Endodermal cell (in vitro differentiated cells): ENCODE measurements around the gene POC1A. TPM values are rescaled to one million over a fixed set of nuclear protein-coding genes. Genes with fewer than 3 reads are reported as not detected.

Experiments used
- DNase-seq: peaks from one replicate; pipeline ENCODE4 v3.0.0-alpha.2; 2017
- H3K27ac ChIP-seq: 2 replicates; pipeline ENCODE4 v1.5.1; 2013; ENCODE audit warnings: mild to moderate bottlenecking, low read depth, low read length, moderate library complexity
- H3K27me3 ChIP-seq: 2 replicates; pipeline ENCODE4 v1.6.1; 2013; ENCODE audit warnings: mild to moderate bottlenecking, low read length, moderate library complexity; ENCODE audit not compliant: insufficient read depth, control insufficient read depth, poor library complexity, severe bottlenecking
- H3K36me3 ChIP-seq: 2 replicates; pipeline ENCODE4 v1.7.0; 2013; ENCODE audit warnings: mild to moderate bottlenecking, low read length, moderate library complexity; ENCODE audit not compliant: control insufficient read depth, insufficient read depth
- H3K4me1 ChIP-seq: one replicate; pipeline ENCODE4 v1.7.0; 2013; ENCODE audit warnings: low read length; ENCODE audit not compliant: control insufficient read depth, insufficient read depth
- H3K4me3 ChIP-seq: 2 replicates; pipeline ENCODE4 v1.5.1; 2013; ENCODE audit warnings: mild to moderate bottlenecking, low read length, moderate library complexity
- H3K9ac ChIP-seq: 2 replicates; pipeline ENCODE4 v1.6.1; 2013; ENCODE audit warnings: mild to moderate bottlenecking, low read length, moderate library complexity; ENCODE audit not compliant: poor library complexity, severe bottlenecking; ENCODE audit errors: extremely low read depth
- H3K9me3 ChIP-seq: 2 replicates; pipeline ENCODE4 v1.6.1; 2013; ENCODE audit warnings: mild to moderate bottlenecking, low read length, moderate library complexity; ENCODE audit not compliant: control insufficient read depth
- H3K27ac Mint-ChIP-seq: 2 replicates; pipeline ENCODE4 v1.8.0; 2020; ENCODE audit warnings: mixed read lengths
- H3K27me3 Mint-ChIP-seq: 2 replicates; pipeline ENCODE4 v1.8.0; 2021; ENCODE audit warnings: mild to moderate bottlenecking, mixed read lengths; ENCODE audit not compliant: insufficient read depth
- H3K36me3 Mint-ChIP-seq: 2 replicates; pipeline ENCODE4 v1.8.0; 2020; ENCODE audit warnings: low read depth, mixed read lengths
- H3K4me1 Mint-ChIP-seq: 2 replicates; pipeline ENCODE4 v1.8.0; 2020; ENCODE audit warnings: mixed read lengths
- H3K4me3 Mint-ChIP-seq: 2 replicates; pipeline ENCODE4 v1.8.0; 2020; ENCODE audit warnings: mild to moderate bottlenecking, moderate library complexity, mixed read lengths
- H3K9me3 Mint-ChIP-seq: 2 replicates; pipeline ENCODE4 v1.8.0; 2020; ENCODE audit warnings: mild to moderate bottlenecking, mixed read lengths
- CTCF ChIP-seq: fragments of 200-600 bp; sonication (generic); conservative IDR thresholded peaks from 2 replicates; pipeline ENCODE4 v1.5.0; 2021; ENCODE audit warnings: antibody characterized with exemption, mild to moderate bottlenecking
- WGBS, 2 experiments: methylation state at CpG; one replicate each; pipeline versions ENCODE4 v1.1.5 to v1.1.7; 2013; ENCODE audit warnings: missing lambda C conversion rate in 2 of 2, mixed read lengths in 1 of 2; ENCODE audit not compliant: insufficient coverage in 1 of 2, insufficient read length in 1 of 2; 5-methylcytosine and 5-hydroxymethylcytosine counted together
- total RNA-seq, 2 donors: library from RNA; stranded (reverse); fragmentation: NEBNext Ultra II Directional in 1 of 2; extraction: Animal tissue kit (Norgen Biotek cat#: 25700) in 1 of 2; gene quantifications; 2 replicates in 1 of 2; 3 replicates in 1 of 2; pipeline ENCODE4 v1.2.1, GENCODE V29; 2021

The POC1A gene
- total RNA-seq, 2 donors from 2014 or later, result 19.7 to 24.0 TPM

- DNase-seq, result no peak
- TF ChIP-seq CTCF, result peak; percentile 32
- peaks cover 13% of the 10 kb centered on the region for H3K4me1 Mint-ChIP-seq
- Histone ChIP-seq H3K9me3 (no peaks in the 10 kb centered on the region), H3K9ac (no peak overlapping the region), H3K27ac (no peak overlapping the region), H3K27me3 (peaks cover 6% of the 10 kb centered on the region), H3K36me3 (peaks cover 9% of the 10 kb centered on the region), H3K4me1 (peaks cover 3% of the 10 kb centered on the region), H3K4me3 (peak overlapping the region; percentile 41)
- H3K27ac Mint-ChIP-seq, result peak overlapping the region; percentile 68
- no peaks in the 10 kb centered on the region for H3K9me3 Mint-ChIP-seq
- H3K4me3 Mint-ChIP-seq, result peak overlapping the region; percentile 73
- H3K27me3 Mint-ChIP-seq, result peaks cover 15% of the 10 kb centered on the region
- H3K36me3 Mint-ChIP-seq, result no peaks in the 10 kb centered on the region
- 77 to 80% methylated on average over 12 to 14 of the region's 14 CpGs for WGBS, 2 experiments
Observed at GRCh38 chr3:52057812-52058495, 96.3 kb downstream of the POC1A start.

- H3K27ac ChIP-seq, result peak overlapping the region; percentile 21
- WGBS, 2 experiments, result 1 to 2% methylated on average over 50 to 55 of the region's 55 CpGs
- no peaks in the 10 kb centered on the region for H3K9me3 ChIP-seq
- peak overlapping the region; percentile 84 for H3K4me3 ChIP-seq
- Mint-ChIP-seq H3K27me3 (peaks cover 13% of the 10 kb centered on the region), H3K36me3 (peaks cover 4% of the 10 kb centered on the region), H3K4me1 (peaks cover 19% of the 10 kb centered on the region), H3K27ac (peak overlapping the region; percentile 94), H3K9me3 (no peaks in the 10 kb centered on the region), H3K4me3 (peak overlapping the region; percentile 73)
- peaks cover 14% of the 10 kb centered on the region for H3K36me3 ChIP-seq
- peaks cover 6% of the 10 kb centered on the region for H3K27me3 ChIP-seq
- peak overlapping the region; percentile 12 for H3K9ac ChIP-seq
- peak; percentile 100 for DNase-seq
- TF ChIP-seq CTCF, result no peak
- H3K4me1 ChIP-seq, result peaks cover 3% of the 10 kb centered on the region
Observed at GRCh38 chr3:52056968-52057811, 97.0 kb downstream of the POC1A start.

DNA sequence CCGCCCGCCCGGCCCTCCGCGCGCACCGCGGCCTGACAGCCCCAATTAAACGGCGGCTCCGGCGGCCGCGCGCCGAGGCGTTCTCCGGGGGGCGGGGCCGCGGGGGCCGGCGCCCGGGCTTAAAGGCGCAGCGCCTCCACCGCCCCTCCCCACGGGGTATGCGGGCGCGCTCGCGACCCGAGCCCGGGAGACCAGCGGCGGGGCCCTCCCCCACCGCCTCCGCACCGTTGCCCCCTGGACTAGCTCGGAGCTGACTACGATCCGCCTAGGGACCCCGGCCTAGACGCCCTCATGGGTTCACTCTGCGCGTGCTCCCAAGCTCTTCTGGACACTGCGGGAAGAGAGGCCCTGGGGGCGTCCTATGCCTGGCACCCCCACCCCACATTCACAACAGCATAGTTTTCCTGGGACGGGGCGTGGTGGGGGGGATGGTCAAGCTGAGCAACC lies 97.7 kb downstream of the POC1A start, which contains the start of gene DUSP7:
Gene DUSP7, minus strand, starts transcription at position 51 of the 447 bp plus-strand sequence. CDS start 205 bp downstream, outside the sequence.
- Mint-ChIP-seq H3K27ac (peak within 1 kb of the TSS; percentile 94), H3K36me3 (peaks cover 9% of the 10 kb centered on the region), H3K4me1 (peaks cover 19% of the 10 kb centered on the region), H3K9me3 (no peaks in the 10 kb centered on the region), H3K27me3 (peaks cover 13% of the 10 kb centered on the region), H3K4me3 (peak within 1 kb of the TSS; percentile 73)
- peak within 1 kb of the TSS; percentile 86 for H3K4me3 ChIP-seq
- H3K27me3 ChIP-seq, result peaks cover 6% of the 10 kb centered on the region
- 0% methylated on average over 2 to 51 of the region's 51 CpGs for WGBS, 2 experiments
- peaks cover 3% of the 10 kb centered on the region for H3K4me1 ChIP-seq
- no peak for TF ChIP-seq CTCF
- H3K27ac ChIP-seq, result peak within 1 kb of the TSS; percentile 21
- DNase-seq, result peak; percentile 81
- H3K9ac ChIP-seq, result peak within 1 kb of the TSS; percentile 41
- no peaks in the 10 kb centered on the region for H3K9me3 ChIP-seq
- peaks cover 20% of the 10 kb centered on the region for H3K36me3 ChIP-seq
